HEK293 (cell line): ENCODE results near the gene ZC3H15.

ENCODE experiments used
- CTCF ChIA-PET: fragments of 350-600 bp; formaldehyde crosslinking; extraction: SDS; loops from one replicate; lab custom pipeline; 2021; ENCODE audit warnings: antibody characterized with exemption; lab: Yijun Ruan, JAX
- POLR2A ChIA-PET: fragments of 300-600 bp; formaldehyde crosslinking; extraction: SDS; loops from one replicate; lab custom pipeline; 2020; ENCODE audit warnings: antibody characterized with exemption, inconsistent platforms; lab: Yijun Ruan, JAX
- H3K27ac ChIP-seq: fragments of 200-500 bp; sonication (Bioruptor generic); 2 replicates; pipeline ENCODE4 v1.5.1; 2014; ENCODE audit warnings: low read depth, low read length, control low read depth, inconsistent platforms; ENCODE audit errors: extremely low read depth
- H3K36me3 ChIP-seq, 2 experiments: fragments of 200-500 bp in 1 of 2; sonication (Bioruptor generic) in 1 of 2; 1 replicate in 1 of 2; 2 replicates in 1 of 2; pipeline ENCODE4 v1.5.1; 2014 to 2017; ENCODE audit warnings: inconsistent platforms in 2 of 2, low read length in 2 of 2; ENCODE audit not compliant: control insufficient read depth in 2 of 2, insufficient read depth in 1 of 2
- H3K4me1 ChIP-seq: fragments of 200-500 bp; sonication (Bioruptor generic); 2 replicates; pipeline ENCODE4 v1.5.1; 2014; ENCODE audit warnings: mild to moderate bottlenecking, low read length, inconsistent platforms; ENCODE audit not compliant: control insufficient read depth, insufficient read depth
- H3K4me3 ChIP-seq: 2 replicates; pipeline ENCODE4 v1.5.1; 2011; ENCODE audit warnings: low read depth, mild to moderate bottlenecking, control low read depth, low read length, moderate library complexity
- H3K9me3 ChIP-seq: fragments of 200-500 bp; sonication (Bioruptor generic); 2 replicates; pipeline ENCODE4 v1.5.1; 2014; ENCODE audit warnings: low read depth, low read length, inconsistent platforms; ENCODE audit not compliant: control insufficient read depth, insufficient read depth
- GLIS1 ChIP-seq: fragments of 450-650 bp; formaldehyde crosslinking; IDR thresholded peaks from 2 replicates; pipeline ENCODE4 v1.5.1; 2016; ENCODE audit warnings: missing biosample characterization, missing genetic modification characterization
- HOXD13 ChIP-seq: sonication (generic); formaldehyde crosslinking; IDR thresholded peaks from 2 replicates; pipeline ENCODE4 v1.8.0; 2022; ENCODE audit warnings: missing genetic modification reagents, borderline replicate concordance
- OSR2 ChIP-seq: fragments of 450-650 bp; formaldehyde crosslinking; IDR thresholded peaks from 2 replicates; pipeline ENCODE4 v1.5.1; 2016; ENCODE audit warnings: missing biosample characterization, missing genetic modification characterization
- ZBTB7A ChIP-seq: fragments of 450-650 bp; formaldehyde crosslinking; IDR thresholded peaks from 2 replicates; pipeline ENCODE4 v1.5.1; 2016; ENCODE audit warnings: low read depth, missing biosample characterization, missing genetic modification characterization
- ZNF10 ChIP-seq: fragments of 450-650 bp; formaldehyde crosslinking; IDR thresholded peaks from 2 replicates; pipeline ENCODE4 v1.5.1; 2017; ENCODE audit warnings: missing biosample characterization, missing genetic modification characterization
- ZNF133 ChIP-seq: fragments of 450-650 bp; formaldehyde crosslinking; IDR thresholded peaks from 2 replicates; pipeline ENCODE4 v1.5.1; 2016; ENCODE audit warnings: missing biosample characterization, missing genetic modification characterization
- ZNF266 ChIP-seq: fragments of 450-650 bp; formaldehyde crosslinking; IDR thresholded peaks from 2 replicates; pipeline ENCODE4 v1.5.1; 2016; ENCODE audit warnings: missing biosample characterization, missing genetic modification characterization, low read depth
- ZNF354C ChIP-seq: fragments of 450-650 bp; formaldehyde crosslinking; IDR thresholded peaks from 2 replicates; pipeline ENCODE4 v1.5.1; 2016; ENCODE audit warnings: missing biosample characterization, missing genetic modification characterization, low read depth, borderline replicate concordance
- ZNF37A ChIP-seq: fragments of 450-650 bp; IDR thresholded peaks from 2 replicates; pipeline ENCODE4 v1.5.1; 2018; ENCODE audit warnings: missing biosample characterization, missing genetic modification characterization
- ZNF514 ChIP-seq: fragments of 450-650 bp; formaldehyde crosslinking; IDR thresholded peaks from 2 replicates; pipeline ENCODE4 v1.5.1; 2016; ENCODE audit warnings: missing biosample characterization, missing genetic modification characterization
- ZNF529 ChIP-seq: fragments of 450-650 bp; formaldehyde crosslinking; IDR thresholded peaks from 2 replicates; pipeline ENCODE4 v1.5.1; 2017; ENCODE audit warnings: missing genetic modification characterization, missing biosample characterization; ENCODE audit not compliant: insufficient replicate concordance
- ZNF629 ChIP-seq: fragments of 450-650 bp; formaldehyde crosslinking; IDR thresholded peaks from 2 replicates; pipeline ENCODE4 v1.5.1; 2017; ENCODE audit warnings: missing biosample characterization, missing genetic modification characterization
- ZNF785 ChIP-seq: fragments of 450-650 bp; formaldehyde crosslinking; IDR thresholded peaks from 2 replicates; pipeline ENCODE4 v1.5.1; 2016; ENCODE audit warnings: missing biosample characterization, missing genetic modification characterization
- TF ChIP-seq, protein P1 (sequence below): fragments of 450-650 bp; formaldehyde crosslinking; conservative IDR thresholded peaks from 2 replicates; pipeline ENCODE4 v1.5.1; 2016; ENCODE audit warnings: low read depth, missing biosample characterization, missing genetic modification characterization
- TF ChIP-seq, protein P2 (sequence below): fragments of 450-650 bp; formaldehyde crosslinking; IDR thresholded peaks from 2 replicates; pipeline ENCODE4 v1.5.1; 2016; ENCODE audit warnings: missing biosample characterization, missing genetic modification characterization, low read depth
- TF ChIP-seq, protein P3 (sequence below): fragments of 450-650 bp; formaldehyde crosslinking; IDR thresholded peaks from 2 replicates; pipeline ENCODE4 v1.5.1; 2017; ENCODE audit warnings: missing biosample characterization, missing genetic modification characterization
- TF ChIP-seq, protein P4 (sequence below): fragments of 450-650 bp; formaldehyde crosslinking; IDR thresholded peaks from 2 replicates; pipeline ENCODE4 v1.5.1; 2016; ENCODE audit warnings: missing biosample characterization, missing genetic modification characterization
- TF ChIP-seq, protein P5 (sequence below): fragments of 450-650 bp; IDR thresholded peaks from 2 replicates; pipeline ENCODE4 v1.5.1; 2018; ENCODE audit warnings: missing biosample characterization, mild to moderate bottlenecking, missing genetic modification characterization

The ZC3H15 gene

DNA sequence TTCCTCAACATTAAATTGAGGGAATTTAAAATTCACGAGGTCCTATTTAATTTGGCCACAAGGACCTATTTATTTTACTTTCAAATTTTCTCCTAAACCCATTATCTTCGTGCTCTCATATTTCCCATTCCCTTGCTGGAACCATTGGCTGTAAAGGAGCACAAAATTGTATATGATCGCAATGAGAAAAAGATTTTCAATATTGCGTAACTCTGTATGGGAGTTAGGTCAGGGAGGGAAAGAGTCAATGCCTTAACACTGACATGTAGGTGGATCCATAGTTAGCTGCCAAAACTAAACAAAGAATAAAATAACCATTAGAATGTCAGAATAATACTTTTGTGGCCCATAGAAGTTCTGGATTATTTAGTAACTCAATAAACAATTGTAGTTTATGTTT is 40.6 kb upstream of the ZC3H15 start:
- no peaks in the 10 kb centered on the region for H3K4me1 ChIP-seq
- POLR2A ChIA-PET, result interaction anchor here (1.5 kb wide), 1 partner anchor 40 kb away, joined by 3 read pairs; the partner anchor contains the start of gene ZC3H15
- TF ChIP-seq GLIS1 (tag by site-specific recombination) (no peak), ZNF10 (no peak), ZNF354C (no peak), ZNF37A (tag by site-specific recombination) (no peak), ZBTB7A (tag by site-specific recombination) (no peak), HOXD13 (CRISPR knock-in tag) (no peak), ZNF266 (tag by site-specific recombination) (no peak), ZNF629 (tag by site-specific recombination) (no peak), OSR2 (tag by site-specific recombination) (no peak), ZNF514 (no peak), ZNF529 (no peak)
- TF ChIP-seq, protein P1, sequence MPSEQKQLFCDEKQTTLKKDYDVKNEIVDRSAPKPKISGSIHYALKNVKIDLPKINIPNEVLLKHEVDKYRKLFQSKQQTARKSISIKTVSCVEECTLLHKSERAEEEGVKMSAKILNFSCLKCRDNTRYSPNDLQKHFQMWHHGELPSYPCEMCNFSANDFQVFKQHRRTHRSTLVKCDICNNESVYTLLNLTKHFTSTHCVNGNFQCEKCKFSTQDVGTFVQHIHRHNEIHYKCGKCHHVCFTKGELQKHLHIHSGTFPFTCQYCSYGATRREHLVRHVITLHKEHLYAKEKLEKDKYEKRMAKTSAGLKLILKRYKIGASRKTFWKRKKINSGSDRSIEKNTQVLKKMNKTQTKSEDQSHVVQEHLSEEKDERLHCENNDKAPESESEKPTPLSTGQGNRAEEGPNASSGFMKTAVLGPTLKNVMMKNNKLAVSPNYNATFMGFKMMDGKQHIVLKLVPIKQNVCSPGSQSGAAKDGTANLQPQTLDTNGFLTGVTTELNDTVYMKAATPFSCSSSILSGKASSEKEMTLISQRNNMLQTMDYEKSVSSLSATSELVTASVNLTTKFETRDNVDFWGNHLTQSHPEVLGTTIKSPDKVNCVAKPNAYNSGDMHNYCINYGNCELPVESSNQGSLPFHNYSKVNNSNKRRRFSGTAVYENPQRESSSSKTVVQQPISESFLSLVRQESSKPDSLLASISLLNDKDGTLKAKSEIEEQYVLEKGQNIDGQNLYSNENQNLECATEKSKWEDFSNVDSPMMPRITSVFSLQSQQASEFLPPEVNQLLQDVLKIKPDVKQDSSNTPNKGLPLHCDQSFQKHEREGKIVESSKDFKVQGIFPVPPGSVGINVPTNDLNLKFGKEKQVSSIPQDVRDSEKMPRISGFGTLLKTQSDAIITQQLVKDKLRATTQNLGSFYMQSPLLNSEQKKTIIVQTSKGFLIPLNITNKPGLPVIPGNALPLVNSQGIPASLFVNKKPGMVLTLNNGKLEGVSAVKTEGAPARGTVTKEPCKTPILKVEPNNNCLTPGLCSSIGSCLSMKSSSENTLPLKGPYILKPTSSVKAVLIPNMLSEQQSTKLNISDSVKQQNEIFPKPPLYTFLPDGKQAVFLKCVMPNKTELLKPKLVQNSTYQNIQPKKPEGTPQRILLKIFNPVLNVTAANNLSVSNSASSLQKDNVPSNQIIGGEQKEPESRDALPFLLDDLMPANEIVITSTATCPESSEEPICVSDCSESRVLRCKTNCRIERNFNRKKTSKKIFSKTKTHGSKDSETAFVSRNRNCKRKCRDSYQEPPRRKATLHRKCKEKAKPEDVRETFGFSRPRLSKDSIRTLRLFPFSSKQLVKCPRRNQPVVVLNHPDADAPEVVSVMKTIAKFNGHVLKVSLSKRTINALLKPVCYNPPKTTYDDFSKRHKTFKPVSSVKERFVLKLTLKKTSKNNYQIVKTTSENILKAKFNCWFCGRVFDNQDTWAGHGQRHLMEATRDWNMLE (tag by site-specific recombination), result no peak
- TF ChIP-seq, protein P2, sequence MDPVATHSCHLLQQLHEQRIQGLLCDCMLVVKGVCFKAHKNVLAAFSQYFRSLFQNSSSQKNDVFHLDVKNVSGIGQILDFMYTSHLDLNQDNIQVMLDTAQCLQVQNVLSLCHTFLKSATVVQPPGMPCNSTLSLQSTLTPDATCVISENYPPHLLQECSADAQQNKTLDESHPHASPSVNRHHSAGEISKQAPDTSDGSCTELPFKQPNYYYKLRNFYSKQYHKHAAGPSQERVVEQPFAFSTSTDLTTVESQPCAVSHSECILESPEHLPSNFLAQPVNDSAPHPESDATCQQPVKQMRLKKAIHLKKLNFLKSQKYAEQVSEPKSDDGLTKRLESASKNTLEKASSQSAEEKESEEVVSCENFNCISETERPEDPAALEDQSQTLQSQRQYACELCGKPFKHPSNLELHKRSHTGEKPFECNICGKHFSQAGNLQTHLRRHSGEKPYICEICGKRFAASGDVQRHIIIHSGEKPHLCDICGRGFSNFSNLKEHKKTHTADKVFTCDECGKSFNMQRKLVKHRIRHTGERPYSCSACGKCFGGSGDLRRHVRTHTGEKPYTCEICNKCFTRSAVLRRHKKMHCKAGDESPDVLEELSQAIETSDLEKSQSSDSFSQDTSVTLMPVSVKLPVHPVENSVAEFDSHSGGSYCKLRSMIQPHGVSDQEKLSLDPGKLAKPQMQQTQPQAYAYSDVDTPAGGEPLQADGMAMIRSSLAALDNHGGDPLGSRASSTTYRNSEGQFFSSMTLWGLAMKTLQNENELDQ, result no peak
- TF ChIP-seq, protein P3, sequence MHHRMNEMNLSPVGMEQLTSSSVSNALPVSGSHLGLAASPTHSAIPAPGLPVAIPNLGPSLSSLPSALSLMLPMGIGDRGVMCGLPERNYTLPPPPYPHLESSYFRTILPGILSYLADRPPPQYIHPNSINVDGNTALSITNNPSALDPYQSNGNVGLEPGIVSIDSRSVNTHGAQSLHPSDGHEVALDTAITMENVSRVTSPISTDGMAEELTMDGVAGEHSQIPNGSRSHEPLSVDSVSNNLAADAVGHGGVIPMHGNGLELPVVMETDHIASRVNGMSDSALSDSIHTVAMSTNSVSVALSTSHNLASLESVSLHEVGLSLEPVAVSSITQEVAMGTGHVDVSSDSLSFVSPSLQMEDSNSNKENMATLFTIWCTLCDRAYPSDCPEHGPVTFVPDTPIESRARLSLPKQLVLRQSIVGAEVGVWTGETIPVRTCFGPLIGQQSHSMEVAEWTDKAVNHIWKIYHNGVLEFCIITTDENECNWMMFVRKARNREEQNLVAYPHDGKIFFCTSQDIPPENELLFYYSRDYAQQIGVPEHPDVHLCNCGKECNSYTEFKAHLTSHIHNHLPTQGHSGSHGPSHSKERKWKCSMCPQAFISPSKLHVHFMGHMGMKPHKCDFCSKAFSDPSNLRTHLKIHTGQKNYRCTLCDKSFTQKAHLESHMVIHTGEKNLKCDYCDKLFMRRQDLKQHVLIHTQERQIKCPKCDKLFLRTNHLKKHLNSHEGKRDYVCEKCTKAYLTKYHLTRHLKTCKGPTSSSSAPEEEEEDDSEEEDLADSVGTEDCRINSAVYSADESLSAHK, result no peak
- TF ChIP-seq, all 188 proteins: peak for 0
- Histone ChIP-seq H3K9me3 (no peaks in the 10 kb centered on the region), H3K27ac (no peak overlapping the region), H3K4me3 (no peak overlapping the region), H3K36me3 (no peaks in the 10 kb centered on the region)
- CTCF ChIA-PET, result no interaction called here

DNA sequence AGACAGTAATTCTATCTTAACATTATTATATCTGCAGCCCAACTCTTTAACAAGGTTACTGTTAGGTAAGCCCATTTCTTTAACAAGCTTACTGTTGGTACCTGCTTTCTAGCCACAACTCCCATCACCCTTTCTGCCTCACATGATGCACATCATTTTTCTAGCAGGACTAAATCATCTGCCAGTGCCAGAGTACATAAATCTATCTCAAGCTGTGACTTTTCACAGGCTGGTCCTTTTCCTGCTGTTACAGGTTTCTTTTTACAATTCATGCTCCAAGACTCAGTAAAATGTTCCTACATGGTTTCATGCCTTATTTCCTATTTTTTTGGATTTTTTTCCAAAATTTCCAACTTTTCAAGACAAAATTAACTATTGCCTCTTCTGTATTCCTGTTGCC is 30.4 kb upstream of the ZC3H15 start:
- no peak overlapping the region for H3K27ac ChIP-seq
- POLR2A ChIA-PET, result no interaction called here
- H3K4me3 ChIP-seq, result no peak overlapping the region
- H3K36me3 ChIP-seq, result no peaks in the 10 kb centered on the region; a peak in 1 of 3 replicates
- H3K4me1 ChIP-seq, result no peaks in the 10 kb centered on the region
- TF ChIP-seq ZNF133 (tag by site-specific recombination) (no peak), ZNF785 (tag by site-specific recombination) (no peak), ZNF37A (tag by site-specific recombination) (no peak)
- TF ChIP-seq, protein P4, sequence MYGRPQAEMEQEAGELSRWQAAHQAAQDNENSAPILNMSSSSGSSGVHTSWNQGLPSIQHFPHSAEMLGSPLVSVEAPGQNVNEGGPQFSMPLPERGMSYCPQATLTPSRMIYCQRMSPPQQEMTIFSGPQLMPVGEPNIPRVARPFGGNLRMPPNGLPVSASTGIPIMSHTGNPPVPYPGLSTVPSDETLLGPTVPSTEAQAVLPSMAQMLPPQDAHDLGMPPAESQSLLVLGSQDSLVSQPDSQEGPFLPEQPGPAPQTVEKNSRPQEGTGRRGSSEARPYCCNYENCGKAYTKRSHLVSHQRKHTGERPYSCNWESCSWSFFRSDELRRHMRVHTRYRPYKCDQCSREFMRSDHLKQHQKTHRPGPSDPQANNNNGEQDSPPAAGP (tag by site-specific recombination), result no peak
- TF ChIP-seq, protein P5, sequence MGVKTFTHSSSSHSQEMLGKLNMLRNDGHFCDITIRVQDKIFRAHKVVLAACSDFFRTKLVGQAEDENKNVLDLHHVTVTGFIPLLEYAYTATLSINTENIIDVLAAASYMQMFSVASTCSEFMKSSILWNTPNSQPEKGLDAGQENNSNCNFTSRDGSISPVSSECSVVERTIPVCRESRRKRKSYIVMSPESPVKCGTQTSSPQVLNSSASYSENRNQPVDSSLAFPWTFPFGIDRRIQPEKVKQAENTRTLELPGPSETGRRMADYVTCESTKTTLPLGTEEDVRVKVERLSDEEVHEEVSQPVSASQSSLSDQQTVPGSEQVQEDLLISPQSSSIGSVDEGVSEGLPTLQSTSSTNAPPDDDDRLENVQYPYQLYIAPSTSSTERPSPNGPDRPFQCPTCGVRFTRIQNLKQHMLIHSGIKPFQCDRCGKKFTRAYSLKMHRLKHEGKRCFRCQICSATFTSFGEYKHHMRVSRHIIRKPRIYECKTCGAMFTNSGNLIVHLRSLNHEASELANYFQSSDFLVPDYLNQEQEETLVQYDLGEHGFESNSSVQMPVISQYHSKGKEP (tag by site-specific recombination), result no peak
- CTCF ChIA-PET, result no interaction called here
- no peaks in the 10 kb centered on the region for H3K9me3 ChIP-seq
